Prostate gland (tissue), 2 donors: ENCODE results near the gene MSX2. TPM values are rescaled to one million over a fixed set of nuclear protein-coding genes. Genes with fewer than 3 reads are reported as not detected.

Source experiments
- DNase-seq: peaks from one replicate; pipeline ENCODE4 v3.0.0-alpha.2; 2019; ENCODE audit warnings: low spot score
- H3K27ac ChIP-seq, 2 donors: fragments of 200-600 bp; sonication (generic); 2 replicates each; pipeline ENCODE4 v1.5.1; 2017 to 2019
- H3K27me3 ChIP-seq: fragments of 200-600 bp; sonication (generic); replicated peaks from 2 replicates; pipeline ENCODE4 v1.5.1; 2019; ENCODE audit not compliant: insufficient read depth
- H3K36me3 ChIP-seq, 2 donors: fragments of 200-600 bp; sonication (generic); 1 replicate in 1 of 2; 2 replicates in 1 of 2; pipeline versions ENCODE4 v1.5.1 to v1.8.1; 2017 to 2019
- H3K4me1 ChIP-seq: fragments of 200-600 bp; sonication (generic); replicated peaks from 2 replicates; pipeline ENCODE4 v1.5.1; 2019
- H3K4me3 ChIP-seq, 2 donors: fragments of 200-600 bp; sonication (generic); 2 replicates each; pipeline ENCODE4 v1.5.1; 2017 to 2019
- H3K9me3 ChIP-seq: fragments of 200-600 bp; sonication (generic); 2 replicates; pipeline ENCODE4 v1.5.1; 2017
- CTCF ChIP-seq, 4 experiments: fragments of 200-600 bp in 2 of 4; fragments of 450-650 bp in 2 of 4; sonication (generic) in 2 of 4; IDR thresholded peaks; 1 replicate in 3 of 4; 2 replicates in 1 of 4; pipeline ENCODE4 v1.5.1; 2016 to 2019; ENCODE audit warnings: antibody characterized with exemption in 4 of 4, mild to moderate bottlenecking in 2 of 4, moderate library complexity in 2 of 4
- POLR2A ChIP-seq: fragments of 450-650 bp; IDR thresholded peaks from one replicate; pipeline ENCODE4 v1.6.1; 2016; ENCODE audit warnings: antibody characterized with exemption, mild to moderate bottlenecking
- POLR2AphosphoS5 ChIP-seq: sonication (generic); formaldehyde crosslinking; IDR thresholded peaks from one replicate; pipeline ENCODE4 v1.6.1; 2017; ENCODE audit warnings: antibody characterized with exemption
- WGBS: methylation state at CpG from one replicate; pipeline ENCODE4 v1.1.5; 2018; 5-methylcytosine and 5-hydroxymethylcytosine counted together
- intact Hi-C: fragments of 100-400 bp; cut with DNase I; formaldehyde crosslinking; loops from one replicate; pipeline ENCODE4 v1.14.2; 2022
- total RNA-seq, 2 donors: library from RNA; depleted of rRNA; stranded (reverse); fragments of >200 nt; gene quantifications; one replicate each; pipeline ENCODE4 v1.1.0, GENCODE V29; 2016

MSX2 gene
- total RNA-seq, 2 donors from 2014 or later = 7.1 to 36.4 TPM

GRCh38 chr5:174720612-174721529 lies 3.5 kb upstream of the MSX2 start:
- no peaks in the 10 kb centered on the region for H3K4me1 ChIP-seq
- intact Hi-C loops = loop anchor here (5.0 kb wide), 1 partner anchor 149 kb away; no protein-coding TSS in a partner anchor
- H3K36me3 ChIP-seq = no peaks in the 10 kb centered on the region
- 6% methylated on average over 52 of the region's 75 CpGs for WGBS
- no peaks in the 10 kb centered on the region for H3K9me3 ChIP-seq
- H3K4me3 ChIP-seq = peak overlapping the region in 1 of 2 donors; percentile 17
- H3K27ac ChIP-seq = no peak overlapping the region
- TF ChIP-seq CTCF (IDR thresholded peaks at IDR 0.05) (no peak), POLR2A (no peak), POLR2AphosphoS5 (no peak)
- H3K27me3 ChIP-seq = peaks cover 7% of the 10 kb centered on the region
- no peak for DNase-seq

GRCh38 chr5:174721530-174722432 lies 2.6 kb upstream of the MSX2 start:
- Histone ChIP-seq H3K36me3 (no peaks in the 10 kb centered on the region), H3K4me3 (no peak overlapping the region), H3K4me1 (no peaks in the 10 kb centered on the region), H3K27ac (no peak overlapping the region), H3K27me3 (peaks cover 7% of the 10 kb centered on the region), H3K9me3 (no peaks in the 10 kb centered on the region)
- TF ChIP-seq POLR2A (no peak), POLR2AphosphoS5 (no peak), CTCF (IDR thresholded peaks at IDR 0.05) (no peak)
- DNase-seq = no peak
- WGBS = 33% methylated on average over 19 of the region's 19 CpGs
- intact Hi-C loops = loop anchor here (5.0 kb wide), 1 partner anchor 149 kb away; no protein-coding TSS in a partner anchor

GRCh38 chr5:174722500-174722899 lies 1.9 kb upstream of the MSX2 start:
- intact Hi-C loops = loop anchor here (5.0 kb wide), 1 partner anchor 150 kb away; no protein-coding TSS in a partner anchor
- no peak for TF ChIP-seq POLR2A
- TF ChIP-seq CTCF (IDR thresholded peaks at IDR 0.05) = no peak
- TF ChIP-seq POLR2AphosphoS5 = no peak
- 44% methylated on average over 4 of the region's 4 CpGs for WGBS

GRCh38 chr5:174723315-174723978 lies 935 bp upstream of the MSX2 start:
- no peaks in the 10 kb centered on the region for H3K9me3 ChIP-seq
- no peak for TF ChIP-seq CTCF (IDR thresholded peaks at IDR 0.05)
- no peak for TF ChIP-seq POLR2AphosphoS5
- no peak for TF ChIP-seq POLR2A
- H3K4me1 ChIP-seq = no peaks in the 10 kb centered on the region
- intact Hi-C loops = loop anchor here (5.0 kb wide), 1 partner anchor 151 kb away; no protein-coding TSS in a partner anchor
- no peak overlapping the region for H3K27ac ChIP-seq
- peaks cover 7% of the 10 kb centered on the region for H3K27me3 ChIP-seq
- WGBS = 31% methylated on average over 23 of the region's 23 CpGs
- DNase-seq = no peak
- H3K4me3 ChIP-seq = peak overlapping the region in 1 of 2 donors; percentile 59
- H3K36me3 ChIP-seq = no peaks in the 10 kb centered on the region

More at GRCh38 chr5:174722500-174722899, 1.9 kb upstream of the MSX2 start:
- Histone ChIP-seq H3K36me3 (no peaks in the 10 kb centered on the region), H3K27ac (no peak overlapping the region), H3K4me3 (no peak overlapping the region), H3K4me1 (no peaks in the 10 kb centered on the region), H3K27me3 (peaks cover 7% of the 10 kb centered on the region), H3K9me3 (no peaks in the 10 kb centered on the region)
- no peak for DNase-seq
